ENCODE data around the gene ZNF335.
A peak's percentile ranks its signal among the peaks of the same experiment; 100 is the strongest.
"Not testable (repeated sequence)": the region's sequence is repeated elsewhere in the genome, so short reads cannot be mapped to it uniquely, and the experiment has no call there.

Gene ZNF335

DNA sequence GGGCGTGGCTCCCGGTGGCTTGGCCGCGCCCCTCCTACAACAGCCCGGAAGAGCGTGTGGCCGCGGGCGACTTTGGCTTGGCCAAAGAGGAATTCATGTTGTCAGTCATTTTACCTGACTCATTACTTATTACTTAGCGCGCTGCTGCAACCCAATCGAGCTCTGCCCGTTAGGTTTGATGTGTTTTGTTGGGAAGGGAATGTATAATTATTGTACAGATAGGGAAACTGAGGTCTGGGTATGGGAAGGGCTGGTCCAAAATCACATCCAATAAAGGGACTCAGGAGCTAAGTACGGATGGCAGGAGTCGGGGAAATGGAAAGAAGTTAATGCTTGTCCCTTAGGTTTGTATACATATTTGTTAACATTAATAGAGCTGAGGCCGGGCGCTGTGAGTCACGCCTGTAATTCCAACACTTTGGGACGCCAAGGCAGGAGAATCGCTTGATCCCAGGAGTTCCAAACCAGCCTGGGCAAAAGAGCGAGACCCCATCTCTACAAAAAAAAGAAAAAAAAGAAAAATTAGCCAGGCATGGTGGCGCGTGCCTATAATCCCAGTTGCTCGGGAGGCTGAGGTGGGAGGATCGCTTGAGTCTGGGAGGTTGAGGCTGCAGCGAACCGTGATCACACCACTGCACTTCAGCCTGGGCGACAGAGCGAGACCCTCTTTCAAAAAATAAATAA lies 639 bp upstream of the ZNF335 start:
- DNase-seq (ENCODE audit: insufficient read length, low spot score) (no peak), FAIRE-seq (no peak)

GRCh38 chr20:45971425-45971674 lies 653 bp downstream of the ZNF335 start:
- no peak for DNase-seq (ENCODE audit: insufficient read length, low spot score)
- FAIRE-seq, result no peak

GRCh38 chr20:45970646-45971424 lies 1.2 kb downstream of the ZNF335 start:
- no peak for FAIRE-seq
- DNase-seq (ENCODE audit: insufficient read length, low spot score), result no peak

GRCh38 chr20:45969712-45970634 lies 2.0 kb downstream of the ZNF335 start:
- DNase-seq (ENCODE audit: insufficient read length, low spot score) (peak; percentile 84), FAIRE-seq (no peak)

DNA sequence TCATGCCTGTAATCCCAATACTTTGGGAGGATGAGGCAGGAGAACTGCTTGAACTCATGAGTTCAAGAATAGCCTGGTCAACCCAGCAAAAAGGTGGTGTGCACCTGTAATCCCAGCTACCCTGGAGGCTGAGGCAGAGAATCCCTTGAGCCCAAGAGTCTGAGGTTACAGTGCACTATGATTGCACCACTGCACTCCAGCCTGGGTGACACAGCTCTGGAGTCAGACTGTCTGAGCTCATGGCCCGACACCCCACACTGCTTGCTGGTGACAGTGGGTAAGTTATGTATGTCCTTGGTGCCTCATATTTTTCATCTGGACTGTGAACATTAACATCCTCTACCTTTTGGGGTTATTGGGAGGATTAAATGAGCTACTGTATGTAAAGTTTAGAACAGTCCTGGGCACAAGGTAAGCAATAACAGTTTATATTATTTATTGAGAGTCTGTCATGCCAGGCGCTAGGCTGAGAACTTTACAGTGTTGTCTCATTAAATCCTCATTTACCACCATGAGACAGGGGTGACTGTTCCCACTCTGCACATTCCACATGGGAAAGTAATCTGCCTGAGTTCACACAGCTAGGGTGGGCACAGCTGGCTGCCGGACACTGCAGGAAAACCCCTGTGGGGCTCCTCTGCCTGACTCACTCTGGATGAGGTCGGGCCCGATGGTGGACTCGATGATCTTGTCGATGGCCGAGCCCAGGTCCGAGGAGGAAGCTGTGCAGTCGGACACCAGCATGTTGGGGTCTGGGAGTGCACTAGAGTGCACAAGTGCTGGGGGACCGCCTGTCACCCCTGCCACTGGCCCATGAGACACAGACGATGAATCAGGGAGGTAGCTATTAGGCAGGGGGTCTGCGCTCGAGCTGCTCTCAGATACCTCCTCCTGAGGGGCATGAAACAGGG lies 2.9 kb downstream of the ZNF335 start:
- FAIRE-seq, result no peak
- no peak for DNase-seq (ENCODE audit: insufficient read length, low spot score)

DNA sequence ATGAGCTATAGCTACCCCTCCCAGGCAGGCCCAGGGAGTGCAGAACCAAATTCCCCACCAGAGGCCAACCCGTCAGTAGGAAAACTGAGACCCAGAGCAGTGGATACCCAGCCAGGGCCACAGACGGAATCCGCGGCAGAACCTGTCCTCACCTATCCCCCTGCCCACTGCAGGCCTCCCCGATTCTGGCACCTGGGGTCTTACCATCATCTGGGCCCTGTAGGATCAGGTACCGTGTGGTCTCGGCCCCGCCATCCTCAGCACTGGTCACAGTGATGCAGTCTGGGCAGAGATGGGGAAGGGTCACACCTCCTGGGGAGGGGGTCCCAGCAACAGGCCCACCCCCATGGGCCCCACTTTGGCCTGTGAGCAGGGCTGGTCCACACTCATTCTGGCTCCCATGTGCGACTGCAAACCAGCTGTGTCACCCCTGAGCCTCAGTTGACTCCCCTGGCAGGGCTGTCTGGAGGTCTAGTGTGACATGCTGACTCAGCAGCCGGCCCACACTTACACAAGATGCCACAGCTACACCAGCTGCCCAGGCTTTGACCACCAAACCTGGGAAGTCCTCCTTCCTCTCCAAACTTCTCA lies 3.8 kb downstream of the ZNF335 start:
- no peak for DNase-seq (ENCODE audit: insufficient read length, low spot score)
- no peak for FAIRE-seq

- FAIRE-seq, result no peak
- no peak for DNase-seq (ENCODE audit: insufficient read length, low spot score)
These were observed 4.4 kb downstream of the ZNF335 start for GRCh38 chr20:45967551-45968080.

GRCh38 chr20:45965169-45966002 lies 6.6 kb downstream of the ZNF335 start:
- FAIRE-seq (no peak), DNase-seq (ENCODE audit: insufficient read length, low spot score) (no peak)

DNA sequence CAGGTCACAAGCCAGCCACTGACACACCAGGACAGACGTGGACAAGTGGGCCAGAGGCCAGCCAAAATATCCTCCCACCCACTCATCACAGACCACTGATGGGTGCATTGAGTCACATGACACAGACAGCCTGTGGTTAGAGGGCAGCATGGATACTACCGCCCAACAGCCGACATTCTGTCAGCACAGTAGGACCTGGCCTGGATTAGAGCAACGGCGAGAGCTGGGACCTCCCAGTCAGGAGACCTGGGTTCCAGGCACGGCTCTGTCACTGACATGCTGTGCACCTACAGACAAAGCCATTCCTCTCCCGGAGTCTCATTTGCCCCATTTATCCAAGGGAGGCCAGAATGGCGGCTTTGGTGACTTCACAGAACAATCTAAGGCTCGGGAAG lies 8.0 kb downstream of the ZNF335 start:
- DNase-seq (ENCODE audit: insufficient read length, low spot score), result no peak
- FAIRE-seq, result no peak

GRCh38 chr20:45963059-45964005 lies 8.7 kb downstream of the ZNF335 start:
- FAIRE-seq (peak; percentile 33), DNase-seq (ENCODE audit: insufficient read length, low spot score) (peak; percentile 59)

GRCh38 chr20:45962031-45962755 lies 9.8 kb downstream of the ZNF335 start:
- peak; percentile 86 for FAIRE-seq
- no peak for DNase-seq (ENCODE audit: insufficient read length, low spot score)

- no peak for DNase-seq (ENCODE audit: insufficient read length, low spot score)
- FAIRE-seq, result peak; percentile 31
These were observed 11.9 kb downstream of the ZNF335 start for GRCh38 chr20:45959956-45960630.

DNA sequence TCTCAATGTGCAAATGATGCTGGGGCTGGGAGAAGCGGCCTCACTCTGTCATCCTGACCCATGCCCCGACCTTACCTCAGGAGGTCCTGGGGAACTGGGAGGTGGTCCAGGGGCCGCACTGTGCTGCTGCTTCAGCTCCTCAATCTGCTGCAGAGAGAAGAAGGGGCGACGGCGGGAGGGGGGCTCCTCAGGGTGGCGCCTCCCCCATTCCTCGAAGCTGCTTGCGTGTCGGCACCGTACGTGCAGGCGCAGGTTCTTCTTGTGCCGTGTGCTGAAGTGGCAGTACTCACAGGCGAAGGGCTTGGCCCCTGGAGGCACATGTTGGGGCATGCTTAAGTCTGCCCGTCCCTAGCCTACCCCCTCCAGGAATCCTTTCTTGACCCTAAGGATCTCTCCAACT lies 12.9 kb downstream of the ZNF335 start:
- FAIRE-seq (no peak), DNase-seq (ENCODE audit: insufficient read length, low spot score) (no peak)

GRCh38 chr20:45958593-45958992 lies 13.4 kb downstream of the ZNF335 start:
- no peak for DNase-seq (ENCODE audit: insufficient read length, low spot score)
- FAIRE-seq, result peak; percentile 89

- FAIRE-seq (peak; percentile 4), DNase-seq (ENCODE audit: insufficient read length, low spot score) (no peak)
These were observed 14.7 kb downstream of the ZNF335 start for GRCh38 chr20:45957021-45957941.

DNA sequence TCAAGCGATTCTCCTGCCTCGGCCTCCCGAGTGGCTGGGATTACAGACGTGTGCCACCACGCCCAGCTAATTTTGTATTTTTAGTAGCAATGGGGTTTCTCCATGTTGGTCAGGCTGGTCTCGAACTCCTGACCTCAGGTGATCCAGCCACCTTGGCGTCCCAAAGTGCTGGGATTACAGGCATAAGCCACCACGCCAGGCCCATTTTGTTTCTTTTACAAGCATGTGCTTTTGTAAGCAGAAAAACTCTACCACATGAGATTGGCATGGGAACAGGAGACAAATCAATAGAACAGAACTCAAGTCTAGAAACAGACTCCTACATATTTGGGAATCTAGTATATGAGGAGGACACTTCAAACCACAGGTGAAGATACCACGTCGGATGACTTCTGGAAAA lies 15.7 kb downstream of the ZNF335 start:
- not testable (repeated sequence) for FAIRE-seq; DNase-seq (ENCODE audit: insufficient read length, low spot score)
